GM12801 (cell line): ENCODE results near the gene NALCN.

Experiments used
- CTCF ChIP-seq: IDR thresholded peaks from one replicate; pipeline ENCODE4 v1.5.1; 2011; ENCODE audit warnings: control low read depth; ENCODE audit not compliant: insufficient read length; ENCODE audit errors: extremely low read depth

Gene NALCN

DNA sequence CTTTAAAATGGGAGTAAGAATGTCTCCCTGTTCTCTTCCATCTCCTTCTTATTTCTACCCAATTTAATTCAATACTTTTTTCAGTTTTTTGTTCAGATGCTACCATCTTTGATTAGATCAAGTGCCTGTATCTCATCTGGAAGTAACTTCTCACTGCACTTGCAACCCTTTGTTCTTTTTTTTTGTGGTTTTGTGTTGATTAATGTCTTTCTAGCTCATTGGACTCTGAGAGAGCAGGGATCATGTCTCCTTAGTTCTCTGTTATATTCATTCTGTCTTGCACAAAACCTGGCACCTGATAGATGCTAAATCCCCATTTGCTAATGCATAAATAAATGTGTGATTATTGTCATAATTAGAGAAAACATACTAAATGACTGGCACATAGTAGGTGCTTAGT is 35.3 kb upstream of the NALCN start:
- TF ChIP-seq CTCF: no peak

- TF ChIP-seq CTCF: no peak
These were observed 34.4 kb upstream of the NALCN start for GRCh38 chr13:101450749-101451130.

DNA sequence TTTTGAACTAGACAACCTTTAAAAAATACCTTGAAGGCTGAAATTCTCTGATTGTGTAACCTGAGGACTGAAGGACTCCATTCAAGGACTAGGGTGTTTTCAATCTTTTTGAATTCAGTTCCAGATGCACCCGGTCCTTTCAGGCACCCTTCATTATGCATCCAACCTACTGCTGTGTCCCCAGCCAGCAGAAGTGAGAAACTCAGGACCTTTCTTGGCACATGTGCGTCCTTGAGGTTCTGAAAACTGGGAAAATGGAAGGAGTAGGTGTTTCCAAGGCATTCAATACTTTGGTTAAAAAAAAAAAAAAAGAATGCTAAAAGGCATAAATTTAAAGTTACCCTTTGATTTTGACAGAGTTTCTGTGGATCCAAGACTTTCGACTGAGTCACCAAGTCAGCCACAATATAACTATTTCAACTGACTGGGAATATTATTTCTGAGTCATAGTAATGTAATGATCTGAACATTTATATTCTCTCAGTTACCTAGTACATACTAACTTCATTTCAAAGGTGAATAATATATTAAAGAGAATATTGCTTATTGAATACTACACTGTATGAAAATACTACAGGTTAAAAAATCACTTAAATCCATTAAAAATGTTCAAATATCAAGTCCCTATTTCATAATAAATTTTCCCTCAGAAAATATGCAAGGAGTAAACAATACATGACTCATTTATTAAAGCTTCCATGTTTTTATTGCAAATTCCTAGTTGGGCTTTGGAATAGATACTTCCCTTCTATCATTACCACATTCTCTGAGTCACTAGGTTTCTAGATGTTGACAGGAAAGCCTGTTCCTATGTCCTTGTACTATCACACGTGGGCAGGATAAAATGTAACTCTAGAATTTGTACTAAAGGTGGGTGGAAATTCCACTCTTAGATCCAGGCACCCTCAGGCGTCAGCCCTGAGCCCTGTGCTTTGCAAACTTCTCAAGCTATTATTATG is 33.8 kb upstream of the NALCN start:
- no peak for TF ChIP-seq CTCF

DNA sequence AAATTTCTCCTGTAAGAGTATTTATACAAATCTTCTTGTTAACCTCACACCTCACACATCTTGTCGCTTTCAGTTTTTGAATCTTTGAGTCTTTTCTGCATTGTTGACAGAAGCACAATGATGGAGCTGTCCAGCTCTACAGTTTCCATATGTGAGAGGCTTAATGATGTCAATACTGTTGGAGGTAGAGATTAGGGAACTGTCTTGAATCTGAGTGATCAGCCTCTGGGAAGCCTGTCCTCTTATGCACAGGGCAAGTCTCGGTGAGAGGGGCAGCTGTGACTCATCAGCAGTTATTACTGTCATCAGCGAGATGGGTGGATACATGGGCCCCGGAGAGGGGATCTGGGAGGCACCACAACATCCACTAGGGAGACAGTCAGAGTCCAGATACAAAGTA is 31.5 kb upstream of the NALCN start:
- TF ChIP-seq CTCF: no peak

DNA sequence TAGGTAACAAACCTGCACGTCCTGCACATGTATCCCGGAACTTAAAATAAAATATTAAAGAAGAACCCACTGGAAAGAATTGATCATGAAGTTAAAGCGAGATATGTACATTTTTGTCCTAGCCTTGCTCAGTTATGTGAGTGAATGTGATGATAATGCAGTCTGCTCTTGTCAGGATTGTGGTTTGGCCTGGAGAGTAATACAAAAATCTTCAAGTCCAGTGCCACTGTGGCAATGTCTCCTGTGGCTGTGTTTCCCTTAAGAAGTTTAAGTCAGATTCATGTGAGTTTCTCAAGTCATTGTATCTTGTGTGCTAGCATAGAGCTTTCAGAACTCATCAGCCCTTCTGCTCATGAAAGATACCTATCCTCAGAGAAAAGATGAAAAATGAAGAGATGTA is 18.2 kb upstream of the NALCN start:
- no peak for TF ChIP-seq CTCF

DNA sequence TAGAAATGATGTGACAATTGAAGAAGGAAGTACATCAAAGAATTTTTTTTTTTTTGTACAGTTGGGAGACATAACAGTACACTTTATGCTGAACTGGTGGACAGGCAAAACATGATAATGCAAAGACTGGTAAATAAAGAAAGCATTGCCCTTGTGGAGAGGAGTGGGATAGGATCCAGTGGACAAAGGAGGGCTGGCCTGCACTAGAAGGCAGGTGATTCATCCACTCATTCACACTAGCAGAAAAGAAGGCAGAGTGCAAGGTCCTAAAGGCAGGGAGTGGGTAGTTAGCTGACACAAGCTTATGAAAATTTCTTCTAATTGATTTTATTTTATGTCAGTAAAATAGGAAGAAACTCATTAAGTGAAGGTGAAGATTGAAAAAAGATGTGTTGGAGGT is 17.6 kb upstream of the NALCN start:
- no peak for TF ChIP-seq CTCF

DNA sequence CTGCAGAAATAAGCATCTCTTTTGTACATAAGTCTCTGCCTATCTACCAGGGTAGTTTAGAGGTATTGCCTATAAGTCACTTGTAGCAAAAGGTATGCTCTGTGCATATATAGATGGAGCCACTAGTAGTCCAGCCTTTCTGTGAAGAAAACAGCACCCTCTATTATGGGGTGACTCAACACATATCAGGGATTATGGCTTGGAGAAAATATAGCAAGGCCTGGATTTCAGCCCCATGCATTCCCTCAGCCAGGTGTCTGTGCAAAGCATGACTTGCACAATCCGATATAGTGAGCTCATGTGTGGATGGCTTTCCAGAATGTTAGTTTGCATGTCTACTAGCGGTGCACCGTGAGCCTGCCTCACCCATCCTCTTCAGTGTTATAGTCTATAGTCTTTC is 13.4 kb upstream of the NALCN start:
- no peak for TF ChIP-seq CTCF

- no peak for TF ChIP-seq CTCF
These were observed 9.3 kb upstream of the NALCN start for GRCh38 chr13:101425623-101426022.
